ENCODE measurements around the gene RNF130.

RNF130 gene

GRCh38 chr5:180060192-180060591 lies 11.4 kb downstream of the RNF130 start:
- no peak for DNase-seq

DNA sequence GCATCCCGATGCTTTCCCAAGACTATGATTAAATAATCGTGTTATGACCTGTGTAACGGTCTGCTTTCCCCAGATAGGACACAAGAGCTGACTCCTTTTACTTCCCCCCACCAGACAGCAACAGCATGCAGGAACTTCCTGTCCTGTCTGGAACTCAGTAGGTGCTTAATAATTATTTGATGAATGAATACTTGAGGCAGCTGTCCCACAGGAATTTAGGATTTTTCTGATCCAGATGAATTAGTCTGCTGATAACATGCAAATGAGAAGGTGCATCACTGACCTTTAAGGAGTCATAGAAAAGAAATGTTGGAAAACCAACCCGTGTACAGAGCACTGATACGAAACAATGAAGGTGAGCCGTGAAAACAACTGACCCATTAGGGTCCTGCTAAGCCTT lies 12.2 kb downstream of the RNF130 start:
- no peak for DNase-seq

GRCh38 chr5:180056153-180056552 lies 15.4 kb downstream of the RNF130 start:
- DNase-seq = no peak

- DNase-seq = no peak
Observed at GRCh38 chr5:180054226-180054625, 17.3 kb downstream of the RNF130 start.

DNA sequence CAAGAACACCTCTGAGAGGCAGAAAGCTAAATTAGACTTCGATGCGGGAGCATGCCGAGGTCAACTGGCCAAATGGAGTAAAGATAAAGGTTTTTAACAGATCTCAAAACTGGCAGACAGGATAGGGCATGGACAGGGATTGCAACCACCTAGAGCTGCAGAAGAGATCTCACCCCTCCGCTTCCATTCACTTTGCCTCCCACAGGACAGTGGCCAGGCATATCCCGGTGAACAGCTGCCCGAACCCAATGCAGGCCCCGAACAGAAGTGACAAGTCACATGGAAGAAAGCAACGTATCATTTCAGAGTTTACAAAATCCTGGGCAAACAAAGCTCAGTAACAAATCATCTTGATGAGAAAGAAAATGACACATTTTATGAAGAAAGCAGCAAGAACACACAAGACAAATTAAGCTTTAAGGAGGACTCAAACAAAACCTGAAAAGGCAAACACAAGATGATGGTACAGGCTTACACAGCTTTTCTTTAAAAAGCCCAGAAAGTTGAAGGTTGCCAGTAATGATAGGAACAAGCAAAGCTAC lies 18.4 kb downstream of the RNF130 start:
- DNase-seq = no peak

DNA sequence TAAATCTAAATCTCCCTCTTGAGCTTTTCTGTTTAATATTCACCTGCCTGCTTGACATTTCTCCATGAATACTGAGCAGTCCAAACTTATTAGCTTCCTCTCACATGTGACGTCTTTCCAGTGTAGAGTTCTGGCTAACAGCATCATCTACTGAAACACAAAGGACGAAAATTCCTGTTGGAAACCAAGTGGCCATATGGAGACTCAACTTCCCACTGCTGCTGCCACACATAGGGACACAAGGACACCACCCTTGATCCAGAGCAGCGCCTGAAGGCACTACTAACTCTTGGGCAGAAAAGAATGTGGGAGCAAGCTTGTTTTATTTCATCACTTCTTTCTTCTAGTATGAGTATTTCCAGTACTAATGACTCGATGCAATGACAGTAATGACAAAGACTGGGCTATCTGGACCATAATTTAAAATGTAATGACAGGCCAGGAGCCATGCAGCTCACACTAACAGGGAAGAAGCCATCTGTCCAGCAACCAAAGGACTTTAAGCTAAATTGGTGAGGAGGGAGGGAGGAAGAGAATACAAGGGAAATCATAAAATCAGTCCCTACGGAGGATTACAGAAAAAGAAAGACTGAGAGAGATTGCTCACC lies 19.2 kb downstream of the RNF130 start:
- DNase-seq = no peak

DNA sequence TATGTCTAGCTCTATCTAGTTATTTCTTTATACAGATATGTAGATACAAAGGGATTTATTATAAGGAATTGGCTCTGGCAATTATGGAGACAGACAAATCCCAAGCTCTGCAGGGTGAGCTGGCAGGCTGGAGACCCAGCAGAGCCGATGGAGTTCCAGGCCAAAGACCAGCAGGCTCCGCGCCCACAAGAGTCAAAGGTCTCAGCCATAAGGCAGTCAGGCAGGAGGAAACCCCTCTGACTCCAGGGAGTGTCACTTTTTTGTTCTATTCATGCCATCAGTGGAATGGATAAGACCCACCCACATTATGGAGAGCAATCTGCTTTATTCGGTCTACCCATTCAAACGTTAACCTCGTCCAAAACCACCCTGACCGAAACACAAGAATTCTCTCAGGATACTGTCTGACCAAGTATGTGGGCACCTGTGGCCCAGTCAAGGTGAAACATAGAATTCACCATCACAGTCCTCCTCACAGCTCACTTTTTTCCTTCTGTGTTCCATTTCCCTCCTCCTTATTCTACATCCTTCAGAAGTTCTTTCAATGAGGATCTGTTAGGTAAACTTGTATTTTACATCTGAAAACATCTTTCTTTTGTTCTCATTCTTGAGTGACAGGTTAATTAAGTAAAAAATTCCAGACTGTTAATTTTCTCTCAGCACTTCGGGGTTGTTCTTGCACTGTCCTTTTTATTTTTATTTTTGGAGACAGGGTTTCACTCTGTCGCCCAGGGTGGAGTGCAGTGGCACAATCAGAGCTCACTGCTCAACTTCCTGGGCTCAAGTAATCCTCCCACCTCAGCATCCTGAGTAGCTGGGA lies 21.2 kb downstream of the RNF130 start:
- DNase-seq = no peak

DNA sequence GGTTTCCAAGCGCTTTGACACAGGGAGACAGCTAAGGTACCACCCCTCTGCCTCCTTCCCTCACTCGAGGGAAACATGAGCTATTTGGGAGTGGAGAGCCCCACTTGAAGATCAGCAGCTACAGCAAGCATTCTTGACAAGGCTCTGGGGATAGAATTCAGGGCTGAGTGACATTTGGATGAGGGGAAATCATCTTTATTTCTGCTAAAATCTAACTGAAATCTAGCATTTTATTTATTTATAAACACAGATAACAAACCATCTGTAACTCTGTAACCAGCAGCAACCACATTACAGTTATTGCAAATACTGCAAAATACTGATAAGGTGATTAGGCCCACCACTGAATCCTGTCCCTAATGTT lies 22.4 kb downstream of the RNF130 start:
- no peak for DNase-seq

- DNase-seq = peak in 14 of 51 donors; percentile 15 to 47 (median 27)
Observed at GRCh38 chr5:180047667-180048066, 23.9 kb downstream of the RNF130 start.

DNA sequence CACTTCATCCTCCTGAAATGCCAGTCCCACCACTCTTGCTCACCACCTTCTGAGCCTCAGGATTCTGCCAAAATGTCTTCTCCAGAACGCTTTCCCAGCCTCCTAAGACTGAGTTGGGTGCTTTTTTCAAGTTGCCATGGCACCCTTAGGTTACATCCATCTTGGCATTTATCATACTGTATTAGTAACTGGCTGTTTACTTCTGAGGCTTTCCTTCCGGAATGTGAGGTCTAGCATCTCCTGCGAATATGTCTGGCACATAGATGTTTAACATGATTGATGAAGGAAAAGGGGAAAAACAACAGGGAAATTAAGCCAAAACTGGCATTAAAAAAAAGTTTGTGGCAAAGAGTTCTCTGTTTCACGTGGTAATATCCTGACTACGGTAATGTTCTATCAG lies 24.9 kb downstream of the RNF130 start:
- no peak for DNase-seq

GRCh38 chr5:180045889-180046499 lies 25.6 kb downstream of the RNF130 start:
- no peak for DNase-seq

- DNase-seq = no peak
Observed at GRCh38 chr5:180043377-180043776, 28.2 kb downstream of the RNF130 start.

DNA sequence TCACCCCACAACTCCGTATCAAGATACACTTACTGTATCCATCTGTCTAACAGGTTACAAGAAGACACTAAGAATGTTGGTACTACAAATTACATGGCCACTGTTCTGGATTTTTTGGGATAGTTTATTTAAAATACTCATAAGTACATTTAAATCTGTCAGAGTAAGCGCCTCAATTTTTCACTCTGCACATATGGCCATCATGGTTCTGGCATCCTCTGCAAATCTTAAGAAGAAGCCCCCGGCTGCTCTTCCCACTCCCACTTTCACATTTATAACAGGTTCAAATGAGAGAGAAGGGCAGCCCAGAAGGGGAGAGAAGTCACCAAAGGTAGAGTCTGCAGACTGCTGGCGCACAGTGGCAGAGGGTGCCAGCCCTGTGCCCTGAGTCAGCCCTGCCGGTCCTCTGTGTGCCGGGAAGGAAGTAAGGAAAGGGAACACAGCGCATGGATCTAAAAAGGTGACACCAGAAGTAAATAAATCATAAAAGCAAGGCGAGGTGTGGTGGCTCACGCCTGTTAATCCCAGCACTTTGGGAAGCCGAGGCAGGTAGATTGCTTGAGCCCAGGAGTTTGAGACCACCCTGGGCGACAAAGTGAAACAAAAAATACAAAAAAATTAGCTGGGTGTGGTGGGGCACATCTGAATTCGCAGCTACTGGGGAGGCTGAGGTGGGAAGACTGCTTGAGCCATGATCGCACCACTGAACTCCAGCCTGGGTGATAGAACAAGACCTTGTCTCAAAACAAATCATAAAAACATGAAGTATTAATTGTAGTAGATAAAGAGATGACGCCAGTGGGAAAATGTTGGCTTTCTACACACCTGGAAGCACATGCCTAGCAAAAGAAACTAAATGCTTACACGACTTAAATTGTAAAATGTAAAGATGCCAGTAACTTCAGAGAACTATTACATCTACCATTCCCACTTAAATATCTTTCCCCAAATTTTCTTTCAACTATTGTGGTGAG lies 30.0 kb downstream of the RNF130 start:
- no peak for DNase-seq

DNA sequence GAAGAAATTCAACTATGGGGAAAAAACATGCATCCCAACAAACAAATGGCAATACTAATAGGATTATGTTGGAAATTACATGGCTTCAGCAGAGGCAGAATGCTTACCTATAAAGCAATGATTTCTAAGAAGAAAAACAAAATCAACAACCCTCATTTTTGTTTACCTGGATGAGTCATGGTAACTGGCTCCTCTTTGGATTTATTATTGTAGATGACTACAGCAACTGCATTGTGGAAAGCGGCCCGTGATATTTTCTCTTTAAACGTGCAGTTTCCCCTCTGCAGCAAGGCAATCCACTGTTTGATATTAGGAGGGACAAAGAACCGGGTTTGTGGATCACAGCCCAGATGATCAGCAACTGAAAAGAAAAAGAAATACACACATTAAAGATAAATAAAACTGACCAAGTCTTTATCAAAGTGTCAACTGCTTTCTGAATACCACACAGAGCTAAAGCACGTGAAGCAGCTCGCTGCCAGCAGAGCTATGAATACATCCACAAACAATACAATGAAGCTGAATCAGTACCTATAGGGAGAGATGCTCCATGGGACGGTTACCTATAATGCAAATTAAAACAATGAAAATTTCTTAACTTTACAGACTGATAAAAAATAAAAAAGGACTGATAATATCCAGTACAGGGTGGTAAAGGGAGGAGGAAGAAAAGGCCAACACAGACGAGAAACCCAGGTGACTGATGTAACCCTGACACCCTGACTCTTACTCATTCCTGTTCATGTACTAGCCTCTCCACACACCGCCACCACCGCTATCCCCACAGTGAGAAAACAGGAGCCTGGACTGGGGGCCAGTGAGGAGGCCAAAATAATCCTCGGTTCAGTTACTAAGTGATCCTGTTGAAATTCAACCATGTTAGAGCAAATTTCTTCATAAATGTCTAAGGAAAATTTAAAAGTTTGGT lies 31.0 kb downstream of the RNF130 start:
- no peak for DNase-seq

- no peak for DNase-seq
Observed at GRCh38 chr5:180035206-180035931, 36.2 kb downstream of the RNF130 start.

GRCh38 chr5:180034564-180034963 lies 37.0 kb downstream of the RNF130 start:
- DNase-seq = no peak

DNA sequence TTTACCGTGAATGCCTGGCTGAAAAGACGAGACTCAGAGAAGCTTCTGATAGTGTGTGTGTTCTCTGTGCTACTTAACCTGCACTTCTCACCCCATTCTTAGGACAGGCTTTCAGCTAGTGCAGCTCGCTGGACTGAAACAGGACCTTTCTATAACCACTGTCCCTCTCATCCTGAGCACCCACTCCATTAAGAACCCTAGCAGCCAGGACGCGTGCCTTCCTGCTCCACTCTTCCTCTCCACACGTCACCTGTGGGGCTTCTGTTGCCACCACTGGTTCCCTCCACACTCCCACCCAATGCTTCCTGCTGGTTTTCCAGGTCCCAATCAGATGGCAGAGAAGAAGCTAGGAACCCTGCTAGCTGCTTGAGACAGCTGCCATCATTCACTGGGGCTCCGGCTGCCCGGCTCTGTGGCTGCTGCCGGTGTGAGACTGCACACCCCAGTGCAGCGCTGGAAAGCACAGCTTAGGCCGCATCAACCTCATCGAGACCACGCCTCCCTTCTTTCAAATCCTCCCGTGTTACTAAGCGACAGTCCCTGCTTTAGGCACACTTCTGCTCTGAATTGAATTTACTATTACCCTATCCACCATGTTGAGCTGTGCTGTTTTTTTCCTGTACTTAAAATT lies 44.0 kb downstream of the RNF130 start:
- peak in 10 of 51 donors; percentile 8 to 47 (median 28) for DNase-seq

- DNase-seq = peak in 1 of 51 donors; percentile 32
Observed at GRCh38 chr5:180026734-180027458, 44.7 kb downstream of the RNF130 start.

All from hypothalamus (tissue), 51 donors.